ENCODE measurements around the gene SCNM1.
A peak's percentile ranks its signal among the peaks of the same experiment; 100 is the strongest.
"Not testable (repeated sequence)": the region's sequence is repeated elsewhere in the genome, so short reads cannot be mapped to it uniquely, and the experiment has no call there.

SCNM1 gene

GRCh38 chr1:151193304-151193703, 27.4 kb downstream of the SCNM1 start:
- no peak for DNase-seq (ENCODE audit: low spot score)

DNA sequence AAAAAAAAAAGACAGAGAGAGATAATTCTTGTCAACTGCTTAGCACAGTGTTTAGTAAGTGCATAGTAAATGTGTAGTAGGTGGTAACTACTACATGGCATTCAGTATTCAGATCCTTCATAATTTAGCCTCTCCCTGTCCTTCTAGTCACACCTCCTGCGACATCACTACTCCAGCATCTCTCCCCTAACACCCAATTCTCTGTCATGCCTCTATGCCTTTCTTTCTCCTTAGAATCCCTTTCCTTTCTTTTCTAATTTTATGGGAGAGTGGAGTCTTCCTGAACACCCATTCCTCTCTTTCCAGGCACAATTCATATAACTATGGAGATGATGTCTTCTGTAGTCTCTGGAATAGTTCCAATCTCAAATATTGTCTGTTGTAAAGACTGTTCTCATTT, 27.9 kb downstream of the SCNM1 start:
- peak; percentile 9 for DNase-seq (ENCODE audit: low spot score)

- peak; percentile 98 for DNase-seq (ENCODE audit: low spot score)
Observed at GRCh38 chr1:151194894-151195594, 29.1 kb downstream of the SCNM1 start.

- DNase-seq (ENCODE audit: low spot score): peak; percentile 85
Observed at GRCh38 chr1:151196292-151196800, 30.4 kb downstream of the SCNM1 start.

DNA sequence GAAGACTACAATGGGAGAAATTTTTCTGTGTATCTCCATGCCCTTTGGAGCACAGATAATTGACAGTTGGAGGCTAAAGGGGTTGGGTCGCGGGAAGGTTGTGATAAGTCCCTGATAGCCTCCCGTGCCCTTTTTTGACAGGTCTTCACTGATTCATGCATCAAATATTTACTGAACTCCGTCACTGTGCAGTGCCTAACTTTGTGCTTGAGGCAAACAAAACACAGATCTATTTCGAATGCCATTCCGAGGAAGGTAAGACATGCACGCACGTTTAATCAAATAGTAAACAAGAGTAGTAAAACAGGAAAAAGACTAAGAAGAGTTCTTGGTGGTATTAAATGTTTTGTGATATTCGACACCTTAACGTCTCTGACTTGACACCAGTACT, 31.9 kb downstream of the SCNM1 start:
- DNase-seq (ENCODE audit: low spot score): peak; percentile 68

GRCh38 chr1:151198254-151199127, 32.5 kb downstream of the SCNM1 start, which contains the start of gene PIP5K1A:
TSS of gene PIP5K1A (plus strand) at chr1:151198552. CDS start at chr1:151198997, 445 bp downstream.
- DNase-seq (ENCODE audit: low spot score): peak; percentile 97

DNA sequence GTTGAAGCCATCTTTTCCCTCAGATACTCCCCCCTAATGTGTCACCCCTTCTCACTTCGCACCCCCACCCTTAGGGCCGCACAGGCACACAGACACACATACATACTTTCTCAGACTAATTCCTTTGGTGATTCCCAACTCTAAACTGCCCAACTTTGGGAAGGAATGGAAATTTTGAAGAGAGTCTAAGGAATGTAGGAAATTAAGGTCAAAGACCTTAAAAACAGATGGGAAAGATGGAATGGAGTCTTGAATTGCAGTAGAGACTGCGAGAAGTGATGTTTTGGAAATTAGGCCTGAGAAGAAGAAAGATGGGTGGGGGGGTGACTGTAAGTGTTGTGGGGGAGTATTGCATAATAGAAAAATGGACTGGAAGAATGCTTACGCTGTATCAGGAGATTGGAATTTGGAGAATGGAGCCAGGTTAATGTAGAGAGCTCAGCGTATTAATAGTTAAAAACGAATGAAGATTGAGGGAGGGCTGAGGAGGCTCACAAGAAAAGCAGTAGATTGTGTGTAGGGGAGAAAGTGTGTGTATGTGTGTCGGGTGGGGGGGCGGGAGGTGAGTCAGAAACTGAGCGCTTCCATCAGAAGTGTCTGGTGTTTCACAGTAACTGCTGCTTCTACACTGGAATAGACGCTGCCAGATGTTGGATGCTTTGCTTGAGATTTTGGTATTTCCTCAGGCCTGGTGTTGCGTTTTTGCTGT, 34.1 kb downstream of the SCNM1 start:
- DNase-seq (ENCODE audit: low spot score): no peak

DNA sequence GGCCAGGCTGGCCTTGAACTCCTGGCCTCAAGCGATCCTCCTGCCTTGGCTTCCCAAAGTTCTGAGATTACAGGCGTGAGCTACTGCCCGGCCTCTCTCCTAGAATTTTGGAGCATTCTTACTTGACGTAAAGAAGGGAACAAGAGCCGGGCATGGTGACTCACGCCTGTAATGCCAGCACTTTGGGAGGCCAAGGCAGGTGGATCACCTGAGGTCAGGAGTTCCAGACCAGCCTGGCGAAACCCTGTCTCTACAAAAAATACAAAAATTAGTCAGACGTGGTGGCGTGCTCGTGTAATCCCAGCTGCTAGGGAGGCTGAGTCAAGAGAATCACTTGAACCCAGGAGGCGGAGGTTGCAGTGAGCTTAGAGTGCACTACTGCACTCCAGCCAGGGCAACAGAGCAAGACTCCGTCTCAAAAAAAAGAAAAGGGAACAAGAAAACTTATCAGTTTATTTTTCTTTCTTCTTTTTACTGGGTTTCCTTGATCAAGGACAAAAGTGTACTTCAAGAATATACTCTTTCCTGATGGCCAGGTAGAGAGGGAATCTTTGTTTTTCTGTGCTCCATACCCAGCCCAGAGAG, 39.5 kb downstream of the SCNM1 start:
- DNase-seq (ENCODE audit: low spot score): not testable (repeated sequence)

DNA sequence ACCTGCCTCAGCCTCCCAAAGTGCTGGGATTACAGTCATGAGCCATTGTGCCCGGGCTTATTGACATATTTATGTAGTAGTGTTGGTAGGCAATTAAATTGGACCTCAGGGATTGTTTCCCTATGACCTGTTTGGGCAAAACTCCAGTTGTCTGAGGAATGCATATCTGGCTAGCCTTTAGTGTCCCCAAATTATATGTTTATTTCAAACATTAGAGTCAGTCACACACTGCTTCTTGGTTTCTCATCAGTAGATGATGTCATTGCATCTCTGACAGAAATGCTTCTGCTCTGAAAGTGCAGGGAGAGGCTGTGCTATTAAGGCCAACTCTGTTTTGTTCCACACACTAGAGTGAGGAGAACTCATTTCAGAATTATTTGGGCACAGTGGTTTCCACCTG, 44.9 kb downstream of the SCNM1 start:
- no peak for DNase-seq (ENCODE audit: low spot score)

DNA sequence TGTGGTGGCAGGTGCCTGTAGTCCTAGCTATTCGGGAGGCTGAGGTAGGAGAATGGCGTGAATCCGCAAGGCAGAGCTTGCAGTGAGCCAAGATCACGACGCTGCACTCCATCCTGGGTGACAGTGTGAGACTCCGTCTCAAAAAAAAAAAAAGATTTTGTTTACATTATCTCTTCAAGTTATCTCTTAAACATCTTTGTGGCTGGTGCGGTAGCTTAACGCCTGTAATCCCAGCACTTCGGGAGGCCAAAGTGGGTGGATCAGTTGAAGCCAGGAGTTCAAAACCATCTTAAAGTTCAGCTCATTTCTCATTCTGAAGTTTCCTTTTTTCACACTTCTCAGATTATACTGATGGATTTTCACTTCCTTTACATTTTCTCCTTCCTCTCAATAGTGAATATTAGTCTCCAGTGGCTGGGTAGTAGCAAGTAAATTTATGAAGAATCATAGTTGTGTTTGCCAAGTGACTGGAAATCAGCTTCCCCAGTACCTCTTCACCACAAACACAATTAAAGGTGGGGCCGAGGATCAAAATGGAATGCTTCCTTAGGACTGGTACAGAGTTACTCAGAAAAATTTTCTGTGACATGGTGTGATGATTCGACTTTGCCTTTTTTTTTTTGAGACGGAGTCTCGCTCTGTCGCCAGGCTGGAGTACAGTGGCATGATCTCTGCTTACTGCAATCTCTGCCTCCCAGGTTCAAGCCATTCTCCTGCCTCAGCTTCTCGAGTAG, 46.2 kb downstream of the SCNM1 start:
- no peak for DNase-seq (ENCODE audit: low spot score)

GRCh38 chr1:151213560-151213959, 47.6 kb downstream of the SCNM1 start:
- DNase-seq (ENCODE audit: low spot score): no peak

All from LoVo (cell line).